Measurements from ENCODE around the gene TBXA2R.
"Not testable (repeated sequence)": the region's sequence is repeated elsewhere in the genome, so short reads cannot be mapped to it uniquely, and the experiment has no call there.

TBXA2R gene

GRCh38 chr19:3606690-3607289 is at the start of gene TBXA2R:
Gene TBXA2R (minus strand): TSS chr19:3606875. CDS start chr19:3600634, 6,241 bp downstream.
- DNase-seq (ENCODE audit: low spot score), result peak; percentile 95

GRCh38 chr19:3656073-3656746 is 49.5 kb upstream of the TBXA2R start:
- DNase-seq (ENCODE audit: low spot score), result no peak

- DNase-seq (ENCODE audit: low spot score), result peak; percentile 81
Observed at GRCh38 chr19:3655402-3656072, 48.9 kb upstream of the TBXA2R start.

- no peak for DNase-seq (ENCODE audit: low spot score)
Observed at GRCh38 chr19:3653865-3654513, 47.3 kb upstream of the TBXA2R start.

- DNase-seq (ENCODE audit: low spot score), result no peak
Observed at GRCh38 chr19:3653081-3653795, 46.6 kb upstream of the TBXA2R start.

- DNase-seq (ENCODE audit: low spot score), result no peak
Observed at GRCh38 chr19:3652422-3652821, 45.7 kb upstream of the TBXA2R start.

GRCh38 chr19:3651684-3652083 is 45.0 kb upstream of the TBXA2R start:
- no peak for DNase-seq (ENCODE audit: low spot score)

GRCh38 chr19:3649888-3650287 is 43.2 kb upstream of the TBXA2R start:
- DNase-seq (ENCODE audit: low spot score), result no peak

- no peak for DNase-seq (ENCODE audit: low spot score)
Observed at GRCh38 chr19:3648037-3648905, 41.6 kb upstream of the TBXA2R start.

- DNase-seq (ENCODE audit: low spot score), result not testable (repeated sequence)
Observed at GRCh38 chr19:3647102-3647501, 40.4 kb upstream of the TBXA2R start.

GRCh38 chr19:3646336-3647092 is 39.8 kb upstream of the TBXA2R start:
- DNase-seq (ENCODE audit: low spot score), result no peak

GRCh38 chr19:3645726-3646125 is 39.1 kb upstream of the TBXA2R start:
- DNase-seq (ENCODE audit: low spot score), result no peak

- no peak for DNase-seq (ENCODE audit: low spot score)
Observed at GRCh38 chr19:3645067-3645396, 38.4 kb upstream of the TBXA2R start.

- DNase-seq (ENCODE audit: low spot score), result peak; percentile 76
Observed at GRCh38 chr19:3644351-3645066, 37.8 kb upstream of the TBXA2R start.

GRCh38 chr19:3643674-3644313 is 37.1 kb upstream of the TBXA2R start:
- no peak for DNase-seq (ENCODE audit: low spot score)

GRCh38 chr19:3642987-3643673 is 36.5 kb upstream of the TBXA2R start:
- no peak for DNase-seq (ENCODE audit: low spot score)

GRCh38 chr19:3642296-3642695 is 35.6 kb upstream of the TBXA2R start:
- no peak for DNase-seq (ENCODE audit: low spot score)

GRCh38 chr19:3641515-3642269 is 35.0 kb upstream of the TBXA2R start:
- DNase-seq (ENCODE audit: low spot score), result no peak

All from AG08396 (cell line).